HG03196 (cell line): ENCODE data around the gene PCDHB11.
"Not testable (repeated sequence)": the region's sequence is repeated elsewhere in the genome, so short reads cannot be mapped to it uniquely, and the experiment has no call there.

Experiments used
- ATAC-seq: cut with Tn5 transposase; IDR thresholded peaks from one replicate; pipeline ENCODE4 v1.9.1; 2021; ENCODE audit not compliant: unreplicated experiment

Gene PCDHB11

DNA sequence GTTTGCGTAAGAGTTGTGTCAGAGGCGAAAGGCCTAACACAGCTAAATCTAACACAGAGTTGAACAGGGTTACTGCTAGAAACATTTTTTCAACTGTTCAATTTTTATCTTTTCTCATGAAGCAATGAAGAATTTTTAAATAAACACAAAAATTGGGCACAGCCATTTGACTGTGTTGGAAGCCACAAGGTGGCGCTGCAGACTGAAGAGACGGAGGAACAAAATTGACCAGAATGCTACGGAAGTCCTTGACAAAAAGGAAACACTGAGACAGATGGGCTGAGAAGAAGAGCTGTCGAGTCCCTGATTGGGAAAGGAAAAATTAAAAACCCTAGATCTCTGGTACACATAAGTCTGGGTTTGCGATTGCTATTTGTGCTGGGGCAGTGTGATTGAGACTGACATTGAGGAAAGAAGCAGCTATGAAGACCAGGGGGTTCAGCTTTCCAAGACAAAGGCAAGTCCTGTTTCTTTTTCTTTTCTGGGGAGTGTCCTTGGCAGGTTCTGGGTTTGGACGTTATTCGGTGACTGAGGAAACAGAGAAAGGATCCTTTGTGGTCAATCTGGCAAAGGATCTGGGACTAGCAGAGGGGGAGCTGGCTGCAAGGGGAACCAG is 12.4 kb upstream of the PCDHB11 start, which contains the start of gene PCDHB9:
PCDHB9 (plus strand) TSS at position 265 of the 616 bp plus-strand sequence; CDS start at position 423, 158 bp downstream.
- ATAC-seq: no peak

- not testable (repeated sequence) for ATAC-seq
Observed at GRCh38 chr5:141188682-141189081, 10.7 kb upstream of the PCDHB11 start.

DNA sequence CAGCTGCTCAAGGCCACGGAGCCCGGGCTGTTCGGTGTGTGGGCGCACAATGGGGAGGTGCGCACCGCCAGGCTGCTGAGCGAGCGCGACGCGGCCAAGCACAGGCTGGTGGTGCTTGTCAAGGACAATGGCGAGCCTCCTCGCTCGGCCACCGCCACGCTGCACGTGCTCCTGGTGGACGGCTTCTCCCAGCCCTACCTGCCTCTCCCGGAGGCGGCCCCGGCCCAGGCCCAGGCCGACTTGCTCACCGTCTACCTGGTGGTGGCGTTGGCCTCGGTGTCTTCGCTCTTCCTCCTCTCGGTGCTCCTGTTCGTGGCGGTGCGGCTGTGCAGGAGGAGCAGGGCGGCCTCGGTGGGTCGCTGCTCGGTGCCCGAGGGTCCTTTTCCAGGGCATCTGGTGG is 10.3 kb upstream of the PCDHB11 start:
- not testable (repeated sequence) for ATAC-seq

GRCh38 chr5:141192110-141192725 is 7.2 kb upstream of the PCDHB11 start, which contains the start of gene PCDHB10:
Gene PCDHB10 (plus strand): TSS chr5:141192353. CDS start chr5:141192553, 200 bp downstream.
- ATAC-seq: no peak

DNA sequence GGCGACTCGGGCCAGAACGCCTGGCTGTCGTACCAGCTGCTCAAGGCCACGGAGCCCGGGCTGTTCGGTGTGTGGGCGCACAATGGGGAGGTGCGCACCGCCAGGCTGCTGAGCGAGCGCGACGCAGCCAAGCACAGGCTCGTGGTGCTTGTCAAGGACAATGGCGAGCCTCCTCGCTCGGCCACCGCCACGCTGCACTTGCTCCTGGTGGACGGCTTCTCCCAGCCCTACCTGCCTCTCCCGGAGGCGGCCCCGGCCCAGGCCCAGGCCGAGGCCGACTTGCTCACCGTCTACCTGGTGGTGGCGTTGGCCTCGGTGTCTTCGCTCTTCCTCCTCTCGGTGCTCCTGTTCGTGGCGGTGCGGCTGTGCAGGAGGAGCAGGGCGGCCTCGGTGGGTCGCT is 5.1 kb upstream of the PCDHB11 start:
- ATAC-seq: not testable (repeated sequence)

DNA sequence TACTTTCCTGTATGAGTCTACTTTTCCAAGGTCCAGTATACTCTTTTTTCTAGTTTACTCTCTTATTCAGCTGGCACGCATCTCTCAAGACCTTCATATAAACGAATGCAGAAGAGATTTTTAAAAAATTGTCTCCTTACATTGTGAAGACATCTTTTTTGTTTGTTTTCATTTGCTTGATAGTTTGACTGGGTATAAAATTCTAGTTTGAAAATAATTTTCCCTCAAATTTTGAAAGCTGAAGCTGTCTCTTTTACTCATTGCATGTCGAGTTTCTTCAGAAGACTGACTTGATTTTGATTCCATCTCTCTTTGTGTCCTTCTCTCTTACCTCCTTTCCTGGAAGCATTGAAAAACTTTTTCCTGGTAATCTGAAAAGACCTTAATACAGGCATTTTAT is 3.1 kb upstream of the PCDHB11 start:
- ATAC-seq: no peak

DNA sequence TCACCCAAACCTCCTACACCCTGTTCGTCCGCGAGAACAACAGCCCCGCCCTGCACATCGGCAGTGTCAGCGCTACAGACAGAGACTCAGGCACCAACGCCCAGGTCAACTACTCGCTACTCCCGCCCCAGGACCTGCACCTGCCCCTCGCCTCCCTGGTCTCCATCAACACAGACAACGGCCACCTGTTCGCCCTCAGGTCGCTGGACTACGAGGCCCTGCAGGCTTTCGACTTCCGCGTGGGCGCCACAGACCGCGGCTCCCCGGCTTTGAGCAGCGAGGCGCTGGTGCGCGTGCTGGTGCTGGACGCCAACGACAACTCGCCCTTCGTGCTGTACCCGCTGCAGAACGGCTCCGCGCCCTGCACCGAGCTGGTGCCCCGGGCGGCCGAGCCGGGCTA is 1.7 kb downstream of the PCDHB11 start:
- ATAC-seq: not testable (repeated sequence)

GRCh38 chr5:141201646-141202045 is 2.2 kb downstream of the PCDHB11 start:
- not testable (repeated sequence) for ATAC-seq

- no peak for ATAC-seq
Observed at GRCh38 chr5:141208478-141208877, 9.1 kb downstream of the PCDHB11 start, which contains the start of gene PCDHB12. Gene PCDHB12 (plus strand): TSS chr5:141208719. CDS start chr5:141208908, 189 bp downstream.

- ATAC-seq: not testable (repeated sequence)
Observed at GRCh38 chr5:141210281-141210680, 10.9 kb downstream of the PCDHB11 start.

GRCh38 chr5:141210849-141211248 is 11.4 kb downstream of the PCDHB11 start:
- not testable (repeated sequence) for ATAC-seq

GRCh38 chr5:141213656-141214339 is 14.4 kb downstream of the PCDHB11 start, which contains the start of gene PCDHB13:
Gene PCDHB13 (plus strand): TSS chr5:141213919. CDS start chr5:141214124, 205 bp downstream.
- not testable (repeated sequence) for ATAC-seq

DNA sequence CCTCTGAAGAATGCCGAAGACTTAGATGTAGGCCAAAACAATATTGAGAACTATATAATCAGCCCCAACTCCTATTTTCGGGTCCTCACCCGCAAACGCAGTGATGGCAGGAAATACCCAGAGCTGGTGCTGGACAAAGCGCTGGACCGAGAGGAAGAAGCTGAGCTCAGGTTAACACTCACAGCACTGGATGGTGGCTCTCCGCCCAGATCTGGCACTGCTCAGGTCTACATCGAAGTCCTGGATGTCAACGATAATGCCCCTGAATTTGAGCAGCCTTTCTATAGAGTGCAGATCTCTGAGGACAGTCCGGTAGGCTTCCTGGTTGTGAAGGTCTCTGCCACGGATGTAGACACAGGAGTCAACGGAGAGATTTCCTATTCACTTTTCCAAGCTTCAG is 15.2 kb downstream of the PCDHB11 start:
- not testable (repeated sequence) for ATAC-seq

DNA sequence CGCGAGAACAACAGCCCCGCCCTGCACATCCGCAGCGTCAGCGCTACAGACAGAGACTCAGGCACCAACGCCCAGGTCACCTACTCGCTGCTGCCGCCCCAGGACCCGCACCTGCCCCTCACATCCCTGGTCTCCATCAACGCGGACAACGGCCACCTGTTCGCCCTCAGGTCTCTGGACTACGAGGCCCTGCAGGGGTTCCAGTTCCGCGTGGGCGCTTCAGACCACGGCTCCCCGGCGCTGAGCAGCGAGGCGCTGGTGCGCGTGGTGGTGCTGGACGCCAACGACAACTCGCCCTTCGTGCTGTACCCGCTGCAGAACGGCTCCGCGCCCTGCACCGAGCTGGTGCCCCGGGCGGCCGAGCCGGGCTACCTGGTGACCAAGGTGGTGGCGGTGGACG is 16.1 kb downstream of the PCDHB11 start:
- ATAC-seq: not testable (repeated sequence)

DNA sequence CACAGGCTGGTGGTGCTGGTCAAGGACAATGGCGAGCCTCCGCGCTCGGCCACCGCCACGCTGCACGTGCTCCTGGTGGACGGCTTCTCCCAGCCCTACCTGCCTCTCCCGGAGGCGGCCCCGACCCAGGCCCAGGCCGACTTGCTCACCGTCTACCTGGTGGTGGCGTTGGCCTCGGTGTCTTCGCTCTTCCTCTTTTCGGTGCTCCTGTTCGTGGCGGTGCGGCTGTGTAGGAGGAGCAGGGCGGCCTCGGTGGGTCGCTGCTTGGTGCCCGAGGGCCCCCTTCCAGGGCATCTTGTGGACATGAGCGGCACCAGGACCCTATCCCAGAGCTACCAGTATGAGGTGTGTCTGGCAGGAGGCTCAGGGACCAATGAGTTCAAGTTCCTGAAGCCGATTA is 16.6 kb downstream of the PCDHB11 start:
- not testable (repeated sequence) for ATAC-seq

DNA sequence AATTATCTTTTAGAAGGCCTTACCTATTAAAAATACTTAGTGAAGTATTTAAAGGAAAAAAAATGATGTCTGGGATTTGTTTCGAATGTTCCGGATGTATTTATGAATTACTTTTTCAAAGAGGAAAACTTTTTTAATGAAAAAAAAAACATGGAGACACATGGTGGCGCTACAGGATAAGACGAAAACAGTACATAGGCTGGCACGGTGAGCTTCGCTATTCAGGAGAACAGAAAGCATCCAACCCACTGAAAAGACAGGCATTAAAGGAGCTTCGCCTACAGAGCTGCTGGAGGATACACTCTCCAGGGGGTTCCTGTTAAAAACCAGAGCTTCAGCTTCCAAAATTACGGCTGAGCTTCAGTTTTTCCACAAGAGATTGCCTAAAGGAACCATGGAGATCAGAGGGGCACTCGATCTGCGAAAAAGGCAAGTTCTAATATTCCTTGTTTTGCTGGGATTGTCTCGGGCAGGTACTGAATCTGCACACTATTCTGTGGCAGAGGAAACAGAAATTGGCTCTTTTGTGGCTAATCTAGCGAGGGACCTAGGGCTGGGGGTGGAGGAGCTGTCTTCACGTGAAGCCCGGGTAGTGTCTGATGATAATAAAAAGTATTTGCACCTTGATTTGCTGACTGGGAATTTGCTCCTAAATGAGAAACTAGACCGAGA is 23.8 kb downstream of the PCDHB11 start, which contains the start of gene PCDHB14:
PCDHB14 (plus strand) TSS at position 232 of the 672 bp plus-strand sequence; CDS start at position 395, 163 bp downstream.
- ATAC-seq: no peak

DNA sequence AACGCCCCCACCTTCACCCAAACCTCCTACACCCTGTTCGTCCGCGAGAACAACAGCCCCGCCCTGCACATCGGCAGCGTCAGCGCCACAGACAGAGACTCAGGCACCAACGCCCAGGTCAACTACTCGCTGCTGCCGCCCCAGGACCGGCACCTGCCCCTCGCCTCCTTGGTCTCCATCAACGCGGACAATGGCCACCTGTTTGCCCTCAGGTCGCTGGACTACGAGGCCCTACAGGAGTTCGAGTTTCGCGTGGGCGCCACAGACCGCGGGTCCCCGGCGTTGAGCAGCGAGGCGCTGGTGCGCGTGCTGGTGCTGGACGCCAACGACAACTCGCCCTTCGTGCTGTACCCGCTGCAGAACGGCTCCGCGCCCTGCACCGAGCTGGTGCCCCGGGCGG is 25.4 kb downstream of the PCDHB11 start:
- ATAC-seq: not testable (repeated sequence)

DNA sequence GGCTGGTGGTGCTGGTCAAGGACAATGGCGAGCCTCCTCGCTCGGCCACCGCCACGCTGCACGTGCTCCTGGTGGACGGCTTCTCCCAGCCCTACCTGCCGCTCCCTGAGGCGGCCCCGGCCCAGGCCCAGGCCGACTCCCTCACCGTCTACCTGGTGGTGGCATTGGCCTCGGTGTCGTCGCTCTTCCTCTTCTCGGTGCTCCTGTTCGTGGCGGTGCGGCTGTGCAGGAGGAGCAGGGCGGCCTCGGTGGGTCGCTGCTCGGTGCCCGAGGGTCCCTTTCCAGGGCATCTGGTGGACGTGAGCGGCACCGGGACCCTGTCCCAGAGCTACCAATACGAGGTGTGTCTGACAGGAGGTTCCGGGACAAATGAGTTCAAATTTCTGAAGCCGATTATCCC is 26.0 kb downstream of the PCDHB11 start:
- not testable (repeated sequence) for ATAC-seq

- no peak for ATAC-seq
Observed at GRCh38 chr5:141234109-141234667, 34.8 kb downstream of the PCDHB11 start.

DNA sequence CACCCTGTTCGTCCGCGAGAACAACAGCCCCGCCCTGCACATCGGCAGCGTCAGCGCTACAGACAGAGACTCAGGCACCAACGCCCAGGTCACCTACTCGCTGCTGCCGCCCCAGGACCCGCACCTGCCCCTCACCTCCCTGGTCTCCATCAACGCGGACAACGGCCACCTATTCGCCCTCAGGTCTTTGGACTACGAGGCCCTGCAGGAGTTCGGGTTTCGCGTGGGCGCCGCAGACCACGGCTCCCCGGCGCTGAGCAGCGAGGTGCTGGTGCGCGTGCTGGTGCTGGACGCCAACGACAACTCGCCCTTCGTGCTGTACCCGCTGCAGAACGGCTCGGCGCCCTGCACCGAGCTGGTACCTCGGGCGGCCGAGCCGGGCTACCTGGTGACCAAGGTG is 36.5 kb downstream of the PCDHB11 start:
- not testable (repeated sequence) for ATAC-seq
